ENCODE measurements around the gene SNCAIP. TPM values are rescaled to one million over a fixed set of nuclear protein-coding genes. Genes with fewer than 3 reads are reported as not detected.

Gene SNCAIP
- total and polyA plus RNA-seq, 2 experiments from 2014 or later: 1.5 to 2.4 TPM

- Histone ChIP-seq H3K9me2 (ENCODE audit: insufficient read depth) (no peaks in the 10 kb centered on the region), H3F3A (ENCODE audit: insufficient read depth) (no peaks in the 10 kb centered on the region), H3K9ac (no peak overlapping the region), H3K4me2 (ENCODE audit: unreplicated experiment) (no peak overlapping the region), H3K9me3 (ENCODE audit: low read depth) (no peaks in the 10 kb centered on the region), H3K36me3 (ENCODE audit: low read depth) (no peaks in the 10 kb centered on the region), H3K4me3 (no peak overlapping the region), H3K27me3 (replicated peaks; ENCODE audit: insufficient read depth) (no peaks in the 10 kb centered on the region), H3K4me1 (ENCODE audit: insufficient read depth) (no peaks in the 10 kb centered on the region), H3K79me2 (ENCODE audit: insufficient read depth) (no peaks in the 10 kb centered on the region), H4K20me1 (ENCODE audit: insufficient read depth) (no peaks in the 10 kb centered on the region), H3K27ac (no peak overlapping the region), H2AFZ (no peak overlapping the region)
- no peak for TF ChIP-seq EZH2phosphoT487 (IDR thresholded peaks at IDR 0.05; ENCODE audit: insufficient read depth, low read depth)
- TF ChIP-seq EZH2 (IDR thresholded peaks at IDR 0.05; ENCODE audit: insufficient read depth, poor library complexity, severe bottlenecking): no peak
- in situ Hi-C loops (cut with MboI): no loop called here
- no peak for DNase-seq
- 90 to 96% methylated on average over 1 of the region's 1 CpG for WGBS, 2 experiments (ENCODE audit: low coverage in 1 of 2, low lambda C conversion rate in 2 of 2, missing lambda C conversion rate in 2 of 2)
Measured at GRCh38 chr5:122408592-122409224, 96.7 kb downstream of the SNCAIP start.

GRCh38 chr5:122412966-122413365, 100.9 kb downstream of the SNCAIP start:
- in situ Hi-C loops (cut with MboI): loop anchor here (10.0 kb wide), 1 partner anchor 218 kb away; no protein-coding TSS in a partner anchor
- Histone ChIP-seq H3K4me1 (ENCODE audit: insufficient read depth) (0 out of 2 replicates have a peak, but pooled peaks cover 2% of the 10 kb centered on the region), H3K4me2 (ENCODE audit: unreplicated experiment) (no peak overlapping the region), H3K27ac (no peak overlapping the region), H3K9ac (no peak overlapping the region), H3K9me2 (ENCODE audit: insufficient read depth) (no peaks in the 10 kb centered on the region), H3K9me3 (ENCODE audit: low read depth) (no peaks in the 10 kb centered on the region), H3K27me3 (replicated peaks; ENCODE audit: insufficient read depth) (no peaks in the 10 kb centered on the region), H3F3A (ENCODE audit: insufficient read depth) (no peaks in the 10 kb centered on the region), H2AFZ (no peak overlapping the region), H3K36me3 (ENCODE audit: low read depth) (no peaks in the 10 kb centered on the region), H3K79me2 (ENCODE audit: insufficient read depth) (no peaks in the 10 kb centered on the region), H3K4me3 (no peak overlapping the region), H4K20me1 (ENCODE audit: insufficient read depth) (no peaks in the 10 kb centered on the region)
- no peak for TF ChIP-seq EZH2 (IDR thresholded peaks at IDR 0.05; ENCODE audit: insufficient read depth, poor library complexity, severe bottlenecking)
- TF ChIP-seq EZH2phosphoT487 (IDR thresholded peaks at IDR 0.05; ENCODE audit: insufficient read depth, low read depth): no peak
- DNase-seq: no peak

- Histone ChIP-seq H3K27me3 (replicated peaks; ENCODE audit: insufficient read depth) (no peaks in the 10 kb centered on the region), H3K9me3 (ENCODE audit: low read depth) (no peaks in the 10 kb centered on the region), H3K4me2 (ENCODE audit: unreplicated experiment) (no peak overlapping the region), H3K79me2 (ENCODE audit: insufficient read depth) (no peaks in the 10 kb centered on the region), H3K27ac (no peak overlapping the region), H4K20me1 (ENCODE audit: insufficient read depth) (no peaks in the 10 kb centered on the region), H3K36me3 (ENCODE audit: low read depth) (no peaks in the 10 kb centered on the region), H3K9me2 (ENCODE audit: insufficient read depth) (no peaks in the 10 kb centered on the region), H2AFZ (no peak overlapping the region), H3K4me3 (no peak overlapping the region), H3K9ac (no peak overlapping the region), H3F3A (ENCODE audit: insufficient read depth) (no peaks in the 10 kb centered on the region), H3K4me1 (ENCODE audit: insufficient read depth) (0 out of 2 replicates have a peak, but pooled peaks cover 2% of the 10 kb centered on the region)
- WGBS, 2 experiments (ENCODE audit: low coverage in 1 of 2, low lambda C conversion rate in 2 of 2, missing lambda C conversion rate in 2 of 2): 90 to 91% methylated on average over 3 of the region's 3 CpGs
- DNase-seq: no peak
- in situ Hi-C loops (cut with MboI): loop anchor here (10.0 kb wide), 1 partner anchor 219 kb away; no protein-coding TSS in a partner anchor
- TF ChIP-seq EZH2phosphoT487 (IDR thresholded peaks at IDR 0.05; ENCODE audit: insufficient read depth, low read depth) (no peak), EZH2 (IDR thresholded peaks at IDR 0.05; ENCODE audit: insufficient read depth, poor library complexity, severe bottlenecking) (no peak)
Measured at GRCh38 chr5:122413722-122414121, 101.7 kb downstream of the SNCAIP start.

GRCh38 chr5:122415030-122415800, 103.2 kb downstream of the SNCAIP start:
- Histone ChIP-seq H3K9me2 (ENCODE audit: insufficient read depth) (no peaks in the 10 kb centered on the region), H3K27me3 (replicated peaks; ENCODE audit: insufficient read depth) (no peaks in the 10 kb centered on the region), H3K4me3 (no peak overlapping the region), H3F3A (ENCODE audit: insufficient read depth) (no peaks in the 10 kb centered on the region), H3K9me3 (ENCODE audit: low read depth) (no peaks in the 10 kb centered on the region), H3K36me3 (ENCODE audit: low read depth) (no peaks in the 10 kb centered on the region), H4K20me1 (ENCODE audit: insufficient read depth) (no peaks in the 10 kb centered on the region), H2AFZ (no peak overlapping the region), H3K4me1 (ENCODE audit: insufficient read depth) (0 out of 2 replicates have a peak, but pooled peaks cover 2% of the 10 kb centered on the region), H3K79me2 (ENCODE audit: insufficient read depth) (no peaks in the 10 kb centered on the region), H3K9ac (no peak overlapping the region), H3K27ac (no peak overlapping the region), H3K4me2 (ENCODE audit: unreplicated experiment) (no peak overlapping the region)
- no peak for TF ChIP-seq EZH2 (IDR thresholded peaks at IDR 0.05; ENCODE audit: insufficient read depth, poor library complexity, severe bottlenecking)
- no peak for TF ChIP-seq EZH2phosphoT487 (IDR thresholded peaks at IDR 0.05; ENCODE audit: insufficient read depth, low read depth)
- peak; percentile 75 for DNase-seq
- 48 to 50% methylated on average over 7 of the region's 7 CpGs for WGBS, 2 experiments (ENCODE audit: low coverage in 1 of 2, low lambda C conversion rate in 2 of 2, missing lambda C conversion rate in 2 of 2)
- in situ Hi-C loops (cut with MboI): loop anchor here (10.0 kb wide), 1 partner anchor 220 kb away; no protein-coding TSS in a partner anchor

Measured in GM23248 (cell line).